ENCODE results near the gene RGMB. TPM values are rescaled to one million over a fixed set of nuclear protein-coding genes. Genes with fewer than 3 reads are reported as not detected.
"Not testable (repeated sequence)": the region's sequence is repeated elsewhere in the genome, so short reads cannot be mapped to it uniquely, and the experiment has no call there.

The RGMB gene
- total RNA-seq, 2 donors from 2014 or later = 60.2 to 71.6 TPM

DNA sequence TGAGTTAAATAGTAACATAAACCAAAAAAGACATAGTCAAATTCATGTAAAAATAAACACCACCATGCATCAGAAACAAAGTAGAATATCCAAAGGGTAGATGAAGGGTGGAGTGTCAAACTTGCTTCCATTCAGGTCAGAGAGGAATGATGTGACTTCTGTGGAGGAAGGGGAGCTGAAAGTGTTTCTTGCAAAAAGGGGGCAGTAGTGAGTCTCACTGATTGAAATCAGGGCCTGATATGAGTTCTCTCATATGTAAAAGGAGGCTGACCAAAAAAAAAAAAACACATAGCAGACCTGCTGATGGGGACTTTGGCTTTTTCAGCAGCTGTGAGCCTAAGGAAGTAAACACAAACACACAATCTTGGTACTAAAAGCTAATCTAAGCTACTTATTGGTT, 38.8 kb upstream of the RGMB start:
- no peak overlapping the region for H3K27ac ChIP-seq (ENCODE audit: low read depth, low read length)
- H3K36me3 Mint-ChIP-seq (ENCODE audit: low read depth) = peaks cover 67% of the 10 kb centered on the region
- H3K9me3 Mint-ChIP-seq = peaks cover 40% of the 10 kb centered on the region
- peaks cover 8% of the 10 kb centered on the region for H3K4me1 ChIP-seq (ENCODE audit: control insufficient read depth, insufficient read depth, low read length)
- peaks cover 48% of the 10 kb centered on the region for H3K9me3 ChIP-seq (ENCODE audit: control insufficient read depth, low read length)
- peaks cover 2% of the 10 kb centered on the region for H3K27me3 Mint-ChIP-seq (ENCODE audit: insufficient read depth)
- H3K4me1 Mint-ChIP-seq = peaks cover 20% of the 10 kb centered on the region
- no peak overlapping the region for H3K27ac Mint-ChIP-seq
- H3K4me3 ChIP-seq (ENCODE audit: low read length) = no peak overlapping the region
- H3K36me3 ChIP-seq (ENCODE audit: control insufficient read depth, insufficient read depth, low read length) = peaks cover 68% of the 10 kb centered on the region
- H3K4me3 Mint-ChIP-seq = no peak overlapping the region
- TF ChIP-seq, protein P1, sequence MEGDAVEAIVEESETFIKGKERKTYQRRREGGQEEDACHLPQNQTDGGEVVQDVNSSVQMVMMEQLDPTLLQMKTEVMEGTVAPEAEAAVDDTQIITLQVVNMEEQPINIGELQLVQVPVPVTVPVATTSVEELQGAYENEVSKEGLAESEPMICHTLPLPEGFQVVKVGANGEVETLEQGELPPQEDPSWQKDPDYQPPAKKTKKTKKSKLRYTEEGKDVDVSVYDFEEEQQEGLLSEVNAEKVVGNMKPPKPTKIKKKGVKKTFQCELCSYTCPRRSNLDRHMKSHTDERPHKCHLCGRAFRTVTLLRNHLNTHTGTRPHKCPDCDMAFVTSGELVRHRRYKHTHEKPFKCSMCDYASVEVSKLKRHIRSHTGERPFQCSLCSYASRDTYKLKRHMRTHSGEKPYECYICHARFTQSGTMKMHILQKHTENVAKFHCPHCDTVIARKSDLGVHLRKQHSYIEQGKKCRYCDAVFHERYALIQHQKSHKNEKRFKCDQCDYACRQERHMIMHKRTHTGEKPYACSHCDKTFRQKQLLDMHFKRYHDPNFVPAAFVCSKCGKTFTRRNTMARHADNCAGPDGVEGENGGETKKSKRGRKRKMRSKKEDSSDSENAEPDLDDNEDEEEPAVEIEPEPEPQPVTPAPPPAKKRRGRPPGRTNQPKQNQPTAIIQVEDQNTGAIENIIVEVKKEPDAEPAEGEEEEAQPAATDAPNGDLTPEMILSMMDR (conservative IDR thresholded peaks at IDR 0.05) = peak; percentile 62
- no peak for DNase-seq
- no peak overlapping the region for H3K9ac ChIP-seq (ENCODE audit: extremely low read depth, low read length, poor library complexity, severe bottlenecking)
- H3K27me3 ChIP-seq (ENCODE audit: control insufficient read depth, insufficient read depth, low read length, poor library complexity, severe bottlenecking) = no peaks in the 10 kb centered on the region

DNA sequence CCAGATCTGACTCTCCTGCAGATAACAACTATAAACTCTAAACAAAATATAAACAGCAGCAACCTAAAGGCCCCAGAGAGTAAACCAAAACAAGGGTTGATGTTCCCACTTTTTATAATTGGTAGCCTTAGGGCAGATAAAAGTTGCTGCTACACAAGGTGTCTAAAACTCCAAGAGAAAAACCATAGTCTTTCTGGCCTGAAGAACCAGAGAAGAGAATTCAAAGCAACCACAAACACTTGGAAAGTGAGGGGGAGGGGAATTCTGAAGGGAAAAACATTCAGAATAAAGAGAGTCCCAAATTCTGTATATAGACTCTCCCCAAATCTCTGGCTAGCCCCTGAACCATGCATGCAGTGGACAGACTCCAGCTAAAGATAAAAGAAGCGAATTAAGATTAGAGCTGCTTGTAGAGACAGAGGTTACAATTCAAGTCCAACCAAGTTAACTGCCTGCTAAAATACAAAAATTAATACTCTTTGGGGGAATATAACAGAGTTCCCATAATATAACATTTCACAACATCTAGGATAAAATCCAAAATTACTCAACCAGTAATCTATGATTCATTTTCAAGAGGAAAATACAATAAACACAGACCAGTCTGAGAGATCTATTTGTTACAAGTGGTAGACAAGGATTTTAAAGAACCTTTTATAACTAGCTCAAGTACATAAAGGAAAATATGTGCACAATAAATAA, 37.5 kb upstream of the RGMB start:
- peaks cover 41% of the 10 kb centered on the region for H3K9me3 Mint-ChIP-seq
- no peak overlapping the region for H3K27ac Mint-ChIP-seq
- Histone ChIP-seq H3K4me1 (ENCODE audit: control insufficient read depth, insufficient read depth, low read length) (peaks cover 8% of the 10 kb centered on the region), H3K9ac (ENCODE audit: extremely low read depth, low read length, poor library complexity, severe bottlenecking) (no peak overlapping the region), H3K4me3 (ENCODE audit: low read length) (peak overlapping the region; percentile 69), H3K27ac (ENCODE audit: low read depth, low read length) (no peak overlapping the region), H3K9me3 (ENCODE audit: control insufficient read depth, low read length) (peaks cover 50% of the 10 kb centered on the region), H3K36me3 (ENCODE audit: control insufficient read depth, insufficient read depth, low read length) (peaks cover 65% of the 10 kb centered on the region), H3K27me3 (ENCODE audit: control insufficient read depth, insufficient read depth, low read length, poor library complexity, severe bottlenecking) (no peaks in the 10 kb centered on the region)
- peaks cover 23% of the 10 kb centered on the region for H3K4me1 Mint-ChIP-seq
- TF ChIP-seq, protein P1 (conservative IDR thresholded peaks at IDR 0.05) = no peak
- no peak overlapping the region for H3K4me3 Mint-ChIP-seq
- peaks cover 2% of the 10 kb centered on the region for H3K27me3 Mint-ChIP-seq (ENCODE audit: insufficient read depth)
- WGBS, 2 experiments (ENCODE audit: insufficient coverage in 1 of 2, insufficient read length in 1 of 2) = 94% methylated on average over 1 of the region's 1 CpG; no CpG with 5 or more reads in 1 of the 2 experiments
- no peak for DNase-seq
- peaks cover 55% of the 10 kb centered on the region for H3K36me3 Mint-ChIP-seq (ENCODE audit: low read depth)

DNA sequence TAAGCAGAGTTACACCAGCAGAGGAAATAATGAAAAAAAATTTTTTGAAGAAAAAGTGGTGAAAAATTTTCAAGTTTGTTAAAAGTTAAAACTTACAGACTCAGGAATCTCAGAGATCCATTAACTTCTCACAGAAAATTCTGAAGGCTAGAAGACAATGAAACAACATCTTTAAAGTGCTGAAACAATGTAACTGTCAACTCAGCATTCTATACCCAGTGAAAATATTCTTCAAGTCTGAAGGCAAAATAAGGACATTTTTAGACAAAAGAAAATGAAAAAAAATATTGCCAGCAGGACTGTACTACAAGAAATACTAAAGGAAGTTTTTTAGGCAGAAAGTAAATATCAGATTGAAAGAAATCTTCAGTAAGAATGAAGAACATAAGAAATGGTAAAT, 36.7 kb upstream of the RGMB start:
- TF ChIP-seq, protein P1 (conservative IDR thresholded peaks at IDR 0.05) = no peak
- peaks cover 50% of the 10 kb centered on the region for H3K9me3 ChIP-seq (ENCODE audit: control insufficient read depth, low read length)
- DNase-seq = no peak
- H3K27me3 ChIP-seq (ENCODE audit: control insufficient read depth, insufficient read depth, low read length, poor library complexity, severe bottlenecking) = no peaks in the 10 kb centered on the region
- H3K36me3 ChIP-seq (ENCODE audit: control insufficient read depth, insufficient read depth, low read length) = peaks cover 72% of the 10 kb centered on the region
- H3K9ac ChIP-seq (ENCODE audit: extremely low read depth, low read length, poor library complexity, severe bottlenecking) = no peak overlapping the region
- no peak overlapping the region for H3K27ac ChIP-seq (ENCODE audit: low read depth, low read length)
- H3K4me3 ChIP-seq (ENCODE audit: low read length) = peak overlapping the region; percentile 69
- peaks cover 2% of the 10 kb centered on the region for H3K27me3 Mint-ChIP-seq (ENCODE audit: insufficient read depth)
- peaks cover 20% of the 10 kb centered on the region for H3K4me1 Mint-ChIP-seq
- peaks cover 41% of the 10 kb centered on the region for H3K9me3 Mint-ChIP-seq
- H3K4me1 ChIP-seq (ENCODE audit: control insufficient read depth, insufficient read depth, low read length) = peaks cover 9% of the 10 kb centered on the region
- no peak overlapping the region for H3K27ac Mint-ChIP-seq
- no peak overlapping the region for H3K4me3 Mint-ChIP-seq
- peaks cover 58% of the 10 kb centered on the region for H3K36me3 Mint-ChIP-seq (ENCODE audit: low read depth)

DNA sequence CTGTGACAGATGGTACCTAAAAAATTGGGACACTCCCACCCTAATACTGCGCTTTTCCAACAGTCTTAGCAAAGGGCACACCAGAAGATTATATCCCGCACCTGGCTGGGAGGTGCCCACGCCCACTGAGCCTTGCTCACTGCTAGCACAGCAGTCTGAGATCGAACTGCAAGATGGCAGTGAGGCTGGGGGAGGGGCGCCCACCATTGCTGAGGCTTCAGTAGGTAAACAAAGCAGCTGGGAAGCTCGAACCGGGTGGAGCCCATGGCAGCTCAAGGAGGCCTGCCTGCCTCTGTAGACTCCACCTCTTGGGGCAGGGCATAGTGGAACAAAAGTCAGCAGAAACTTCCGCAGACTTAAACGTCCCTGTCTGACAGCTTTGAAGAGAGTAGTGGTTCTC, 36.0 kb upstream of the RGMB start:
- H3K27me3 ChIP-seq (ENCODE audit: control insufficient read depth, insufficient read depth, low read length, poor library complexity, severe bottlenecking); H3K4me3 Mint-ChIP-seq; H3K27ac Mint-ChIP-seq; DNase-seq; H3K9ac ChIP-seq (ENCODE audit: extremely low read depth, low read length, poor library complexity, severe bottlenecking); H3K27me3 Mint-ChIP-seq (ENCODE audit: insufficient read depth); H3K27ac ChIP-seq (ENCODE audit: low read depth, low read length): not testable (repeated sequence)
- Histone ChIP-seq H3K4me3 (ENCODE audit: low read length) (peak overlapping the region; percentile 69), H3K36me3 (ENCODE audit: control insufficient read depth, insufficient read depth, low read length) (peaks cover 78% of the 10 kb centered on the region), H3K4me1 (ENCODE audit: control insufficient read depth, insufficient read depth, low read length) (peaks cover 16% of the 10 kb centered on the region), H3K9me3 (ENCODE audit: control insufficient read depth, low read length) (peaks cover 50% of the 10 kb centered on the region)
- Mint-ChIP-seq H3K36me3 (ENCODE audit: low read depth) (peaks cover 57% of the 10 kb centered on the region), H3K9me3 (peaks cover 41% of the 10 kb centered on the region), H3K4me1 (peaks cover 22% of the 10 kb centered on the region)
- 93 to 96% methylated on average over 4 to 9 of the region's 9 CpGs for WGBS, 2 experiments (ENCODE audit: insufficient coverage in 1 of 2, insufficient read length in 1 of 2)

DNA sequence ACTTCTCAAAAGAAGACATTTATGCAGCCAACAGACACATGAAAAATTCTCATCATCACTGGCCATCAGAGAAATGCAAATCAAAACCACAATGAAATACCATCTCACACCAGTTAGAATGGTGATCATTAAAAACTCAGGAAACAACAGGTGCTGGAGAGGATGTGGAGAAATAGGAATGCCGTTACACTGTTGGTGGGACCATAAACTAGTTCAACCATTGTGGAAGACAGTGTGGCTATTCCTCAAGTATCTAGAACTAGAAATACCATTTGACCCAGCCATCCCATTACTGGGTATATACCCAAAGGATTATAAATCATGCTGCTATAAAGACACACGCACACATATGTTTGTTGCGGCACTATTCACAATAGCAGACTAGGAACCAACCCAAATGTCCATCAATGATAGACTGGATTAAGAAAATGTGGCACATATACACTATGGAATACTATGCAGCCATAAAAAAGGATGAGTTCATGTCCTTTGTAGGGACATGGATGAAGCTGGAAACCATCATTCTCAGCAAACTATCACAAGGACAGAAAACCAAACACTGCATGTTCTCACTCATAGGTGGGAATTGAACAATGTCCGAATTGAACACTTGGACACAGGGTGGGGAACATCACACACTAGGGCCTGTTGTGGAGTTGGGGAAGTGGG, 34.8 kb upstream of the RGMB start:
- H3K27ac ChIP-seq (ENCODE audit: low read depth, low read length); H3K27me3 ChIP-seq (ENCODE audit: control insufficient read depth, insufficient read depth, low read length, poor library complexity, severe bottlenecking); H3K9ac ChIP-seq (ENCODE audit: extremely low read depth, low read length, poor library complexity, severe bottlenecking); DNase-seq; H3K27me3 Mint-ChIP-seq (ENCODE audit: insufficient read depth); H3K4me1 ChIP-seq (ENCODE audit: control insufficient read depth, insufficient read depth, low read length); H3K27ac Mint-ChIP-seq; H3K4me3 ChIP-seq (ENCODE audit: low read length); H3K4me3 Mint-ChIP-seq: not testable (repeated sequence)
- H3K36me3 ChIP-seq (ENCODE audit: control insufficient read depth, insufficient read depth, low read length) = peaks cover 74% of the 10 kb centered on the region
- H3K9me3 ChIP-seq (ENCODE audit: control insufficient read depth, low read length) = peaks cover 50% of the 10 kb centered on the region
- WGBS, 2 experiments (ENCODE audit: insufficient coverage in 1 of 2, insufficient read length in 1 of 2) = 93% methylated on average over 4 of the region's 4 CpGs; no CpG with 5 or more reads in 1 of the 2 experiments
- Mint-ChIP-seq H3K9me3 (peaks cover 41% of the 10 kb centered on the region), H3K4me1 (peaks cover 25% of the 10 kb centered on the region), H3K36me3 (ENCODE audit: low read depth) (peaks cover 50% of the 10 kb centered on the region)
